A549 (cell line): ENCODE data around the gene DBNDD1. TPM values are rescaled to one million over a fixed set of nuclear protein-coding genes. Genes with fewer than 3 reads are reported as not detected.

Experiments used
- ATAC-seq, 2 experiments: fragments of 200-7000 bp in 1 of 2; fragments of >200 bp in 1 of 2; cut with Nextera tagmentation in 1 of 2; cut with Tn5 transposase in 1 of 2; 3 replicates each; pipeline versions ENCODE4 v1.8.0 to v1.9.1; 2018 to 2020; ENCODE audit warnings: mild to moderate bottlenecking in 1 of 2, moderate library complexity in 1 of 2
- CTCF ChIA-PET: fragments of 300-600 bp; sonication (Branson Sonifier 250); formaldehyde crosslinking; extraction: SDS; loops from one replicate; lab custom pipeline; 2021; ENCODE audit warnings: antibody characterized with exemption, inconsistent platforms; lab: Yijun Ruan, JAX
- POLR2A ChIA-PET: fragments of 350-600 bp; formaldehyde crosslinking; extraction: SDS; loops from one replicate; lab custom pipeline; 2021; ENCODE audit warnings: antibody characterized with exemption, inconsistent platforms; lab: Yijun Ruan, JAX
- DNase-seq, 2 experiments: peaks; one replicate each; pipeline versions ENCODE4 v3.0.0 to v3.0.0-alpha.2; 2011 to 2016; ENCODE audit warnings: low read depth in 1 of 2, low spot score in 1 of 2
- FAIRE-seq: peaks from 2 replicates; lab custom pipeline; 2011; peaks lifted over from hg19 to GRCh38; lab: Jason Lieb, UNC
- H3K27ac ChIP-seq, 2 experiments: fragments of >200 bp; sonication (Bioruptor Twin); formaldehyde crosslinking; 3 replicates each; pipeline ENCODE4 v1.5.1; 2016 to 2017
- H3K4me1 ChIP-seq: fragments of >200 bp; sonication (Bioruptor Twin); formaldehyde crosslinking; 3 replicates; pipeline ENCODE4 v1.6.1; 2016
- H3K4me2 ChIP-seq: fragments of >200 bp; sonication (Bioruptor Twin); formaldehyde crosslinking; 3 replicates; pipeline ENCODE4 v1.6.1; 2016
- H3K4me3 ChIP-seq: fragments of >200 bp; sonication (Bioruptor Twin); formaldehyde crosslinking; 3 replicates; pipeline ENCODE4 v1.5.1; 2016
- H3K9me3 ChIP-seq: fragments of >200 bp; sonication (Bioruptor Twin); formaldehyde crosslinking; 3 replicates; pipeline ENCODE4 v1.6.1; 2016
- CBX2 ChIP-seq: fragments of 200-600 bp; sonication (generic); IDR thresholded peaks from 2 replicates; pipeline ENCODE4 v1.6.1; 2016; ENCODE audit warnings: low read depth, mild to moderate bottlenecking, borderline replicate concordance
- CBX8 ChIP-seq: fragments of 200-600 bp; sonication (generic); IDR thresholded peaks from 2 replicates; pipeline ENCODE4 v1.6.1; 2016
- CHD2 ChIP-seq: fragments of 150-350 bp; IDR thresholded peaks from 2 replicates; pipeline ENCODE4 v1.6.1; 2014; ENCODE audit warnings: low read length; ENCODE audit not compliant: partially characterized antibody
- EHF ChIP-seq: fragments of 250-450 bp; sonication (Bioruptor Pico); IDR thresholded peaks from 2 replicates; pipeline ENCODE4 v1.5.0; 2020; ENCODE audit warnings: mild to moderate bottlenecking
- ELK1 ChIP-seq: fragments of 150-350 bp; IDR thresholded peaks from 2 replicates; pipeline ENCODE4 v1.6.1; 2014; ENCODE audit warnings: low read depth, mild to moderate bottlenecking, low read length
- FOXS1 ChIP-seq: fragments of 250-450 bp; sonication (Bioruptor Pico); IDR thresholded peaks from 2 replicates; pipeline ENCODE4 v1.5.0; 2020; ENCODE audit warnings: mild to moderate bottlenecking, moderate library complexity
- HES2 ChIP-seq: fragments of >200 bp; sonication (Bioruptor Twin); formaldehyde crosslinking; IDR thresholded peaks from 2 replicates; pipeline ENCODE4 v1.6.1; 2016
- HOXA7 ChIP-seq: fragments of 250-450 bp; sonication (Bioruptor Pico); IDR thresholded peaks from 2 replicates; pipeline ENCODE4 v1.5.0; 2020; ENCODE audit warnings: mild to moderate bottlenecking, moderate library complexity
- HOXB13 ChIP-seq: fragments of 250-450 bp; sonication (Bioruptor Pico); IDR thresholded peaks from 2 replicates; pipeline ENCODE4 v1.5.0; 2020; ENCODE audit warnings: low read depth, mild to moderate bottlenecking, moderate library complexity
- HOXB5 ChIP-seq: fragments of 250-450 bp; sonication (Bioruptor Pico); IDR thresholded peaks from 2 replicates; pipeline ENCODE4 v1.5.0; 2020; ENCODE audit warnings: mild to moderate bottlenecking, moderate library complexity
- JUN ChIP-seq, 2 experiments: fragments of >200 bp; sonication (Bioruptor Twin); formaldehyde crosslinking; IDR thresholded peaks; 2 replicates in 1 of 2; 3 replicates in 1 of 2; pipeline ENCODE4 v1.6.1; 2016 to 2017
- JUNB ChIP-seq: fragments of >200 bp; sonication (Bioruptor Twin); formaldehyde crosslinking; IDR thresholded peaks from 2 replicates; pipeline ENCODE4 v1.6.1; 2016
- KDM1A ChIP-seq: fragments of 200-600 bp; sonication (generic); IDR thresholded peaks from 2 replicates; pipeline ENCODE4 v1.6.1; 2016; ENCODE audit warnings: low read depth, mild to moderate bottlenecking
- MAX ChIP-seq: IDR thresholded peaks from 2 replicates; pipeline ENCODE4 v1.6.1; 2012
- MYC ChIP-seq: IDR thresholded peaks from 2 replicates; pipeline ENCODE4 v1.6.1; 2012; ENCODE audit warnings: mild to moderate bottlenecking, inconsistent platforms, low read length, improper control_type of control experiment, borderline replicate concordance
- PHF8 ChIP-seq: fragments of 200-600 bp; sonication (generic); IDR thresholded peaks from 2 replicates; pipeline ENCODE4 v1.6.1; 2016; ENCODE audit warnings: low read depth, mild to moderate bottlenecking, antibody characterized with exemption, moderate library complexity, borderline replicate concordance
- POLR2A ChIP-seq: IDR thresholded peaks from 2 replicates; pipeline ENCODE4 v1.6.1; 2012; ENCODE audit warnings: mild to moderate bottlenecking, low read length
- RNF2 ChIP-seq: fragments of 200-600 bp; sonication (generic); IDR thresholded peaks from 2 replicates; pipeline ENCODE4 v1.6.1; 2016; ENCODE audit warnings: low read depth, mild to moderate bottlenecking, antibody characterized with exemption, moderate library complexity, borderline replicate concordance
- TFCP2L1 ChIP-seq: fragments of 250-450 bp; sonication (Bioruptor Pico); IDR thresholded peaks from 2 replicates; pipeline ENCODE4 v1.5.0; 2021; ENCODE audit warnings: mild to moderate bottlenecking
- TP53 ChIP-seq: fragments of 250-450 bp; sonication (Bioruptor Pico); IDR thresholded peaks from 2 replicates; pipeline ENCODE4 v1.5.0; 2021; ENCODE audit warnings: mild to moderate bottlenecking, moderate library complexity
- USF2 ChIP-seq: fragments of 450-650 bp; IDR thresholded peaks from 2 replicates; pipeline ENCODE4 v1.6.1; 2014; ENCODE audit warnings: antibody characterized with exemption
- ZFP36 ChIP-seq: fragments of 450-650 bp; IDR thresholded peaks from 2 replicates; pipeline ENCODE4 v1.6.1; 2014; ENCODE audit warnings: borderline replicate concordance; ENCODE audit not compliant: partially characterized antibody
- ZNF302 ChIP-seq: fragments of 250-450 bp; sonication (Bioruptor Pico); IDR thresholded peaks from 2 replicates; pipeline ENCODE4 v1.9.0; 2021; ENCODE audit warnings: inconsistent platforms, mild to moderate bottlenecking, moderate library complexity
- ZSCAN20 ChIP-seq: fragments of 250-450 bp; sonication (Bioruptor Pico); IDR thresholded peaks from 2 replicates; pipeline ENCODE4 v1.8.0; 2022; ENCODE audit warnings: mild to moderate bottlenecking, moderate library complexity
- WGBS: methylation state at CpG from one replicate; pipeline ENCODE4 v1.1.6; 2017; ENCODE audit errors: missing lambda C conversion rate; 5-methylcytosine and 5-hydroxymethylcytosine counted together
- polyA plus RNA-seq, 4 experiments: library from polyadenylated mRNA; depleted of rRNA in 3 of 4; stranded (reverse); fragments of >200 nt; fragmentation: RNase III in 1 of 4; extraction: RNeasy Plus Mini Kit Qiagen cat#74134 plus additional on column Dnase treatment in 1 of 4; gene quantifications; 2 replicates in 3 of 4; 3 replicates in 1 of 4; pipeline ENCODE4 v1.2.3, GENCODE V29; 2011 to 2017
- TF ChIP-seq, protein P1 (sequence below): fragments of >200 bp; sonication (Bioruptor Twin); formaldehyde crosslinking; IDR thresholded peaks from 3 replicates; pipeline ENCODE4 v1.6.1; 2016

Gene DBNDD1
- polyA plus RNA-seq, 2 of the 4 experiments (the other 2 are of a cell fraction) = 23.0 to 43.8 TPM

DNA sequence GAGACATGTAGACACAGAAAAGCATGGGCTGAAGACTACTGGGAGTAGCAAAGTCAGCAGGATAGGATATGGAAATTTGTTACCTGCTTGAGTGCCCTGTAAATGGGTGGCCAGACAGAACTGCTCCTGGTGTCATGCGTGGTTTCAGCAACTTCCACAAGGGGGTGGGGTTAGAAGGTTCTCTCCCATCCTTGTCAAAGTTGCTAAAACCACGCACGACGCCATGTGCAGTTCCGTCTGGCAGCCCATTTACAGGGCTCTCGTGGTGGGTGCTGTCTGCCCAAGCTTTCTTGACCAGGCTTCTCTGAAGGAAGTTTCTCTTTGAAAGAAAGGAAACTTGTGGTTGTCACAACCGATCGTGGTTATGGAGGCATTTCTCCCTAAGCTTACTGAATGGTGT lies 6.9 kb upstream of the DBNDD1 start:
- peaks cover 15% of the 10 kb centered on the region for H3K4me1 ChIP-seq
- no peak for DNase-seq
- no peak overlapping the region for H3K4me3 ChIP-seq
- 85% methylated on average over 8 of the region's 8 CpGs for WGBS
- H3K4me2 ChIP-seq = no peak overlapping the region
- H3K27ac ChIP-seq = no peak overlapping the region
- ChIA-PET POLR2A (no interaction called here), CTCF (interaction anchor here (1.2 to 1.9 kb wide), 2 partner anchors 17 to 56 kb away, joined by 4 to 5 read pairs; no protein-coding TSS in a partner anchor)
- FAIRE-seq = no peak
- no peaks in the 10 kb centered on the region for H3K9me3 ChIP-seq
- no peak for ATAC-seq
- no peak for TF ChIP-seq HES2
- TF ChIP-seq MAX = no peak
- TF ChIP-seq CBX2 = no peak
- TF ChIP-seq KDM1A = no peak
- TF ChIP-seq CHD2 = no peak
- no peak for TF ChIP-seq MYC
- TF ChIP-seq POLR2A = no peak
- TF ChIP-seq ELK1 = no peak

DNA sequence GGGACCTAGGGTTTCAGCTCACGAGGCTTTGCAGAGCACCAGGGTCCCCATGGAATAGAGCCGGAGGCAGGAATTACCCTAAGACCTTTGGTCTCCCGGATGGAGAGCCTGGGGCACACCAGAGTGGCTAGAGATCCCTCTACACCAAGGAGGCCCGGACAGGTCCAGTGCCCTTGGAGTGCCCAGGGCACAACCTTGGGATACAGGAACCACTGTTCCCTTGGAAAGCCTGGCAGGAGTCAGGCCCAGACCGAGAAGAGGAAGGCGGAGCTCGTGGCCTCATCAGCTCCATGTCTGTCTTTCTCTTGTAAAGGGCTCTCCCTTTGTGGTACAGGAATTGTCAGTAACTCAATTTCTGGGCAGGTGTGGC lies 3.8 kb upstream of the DBNDD1 start:
- Histone ChIP-seq H3K27ac (peak overlapping the region; percentile 88 to 98), H3K4me1 (peaks cover 31% of the 10 kb centered on the region), H3K4me2 (peak overlapping the region; percentile 90), H3K4me3 (peak overlapping the region; percentile 76), H3K9me3 (no peaks in the 10 kb centered on the region)
- DNase-seq (no peak), FAIRE-seq (no peak), ATAC-seq (peak in 1 of 2 experiments; percentile 13; a peak in 3 of 6 replicates)
- 16% methylated on average over 7 of the region's 7 CpGs for WGBS
- ChIA-PET POLR2A (interaction anchor here (1.4 kb wide), 1 partner anchor 24 kb away, joined by 3 read pairs; no protein-coding TSS in a partner anchor), CTCF (interaction anchor here (1.2 to 4.4 kb wide), 4 partner anchors 10 to 59 kb away, joined by 3 to 15 read pairs (median 4); no protein-coding TSS in a partner anchor)
- TF ChIP-seq ZFP36 (no peak), MYC (no peak), JUNB (no peak), HES2 (no peak), EHF (no peak), USF2 (no peak)
- TF ChIP-seq, protein P1, sequence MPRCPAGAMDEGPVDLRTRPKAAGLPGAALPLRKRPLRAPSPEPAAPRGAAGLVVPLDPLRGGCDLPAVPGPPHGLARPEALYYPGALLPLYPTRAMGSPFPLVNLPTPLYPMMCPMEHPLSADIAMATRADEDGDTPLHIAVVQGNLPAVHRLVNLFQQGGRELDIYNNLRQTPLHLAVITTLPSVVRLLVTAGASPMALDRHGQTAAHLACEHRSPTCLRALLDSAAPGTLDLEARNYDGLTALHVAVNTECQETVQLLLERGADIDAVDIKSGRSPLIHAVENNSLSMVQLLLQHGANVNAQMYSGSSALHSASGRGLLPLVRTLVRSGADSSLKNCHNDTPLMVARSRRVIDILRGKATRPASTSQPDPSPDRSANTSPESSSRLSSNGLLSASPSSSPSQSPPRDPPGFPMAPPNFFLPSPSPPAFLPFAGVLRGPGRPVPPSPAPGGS = no peak

DNA sequence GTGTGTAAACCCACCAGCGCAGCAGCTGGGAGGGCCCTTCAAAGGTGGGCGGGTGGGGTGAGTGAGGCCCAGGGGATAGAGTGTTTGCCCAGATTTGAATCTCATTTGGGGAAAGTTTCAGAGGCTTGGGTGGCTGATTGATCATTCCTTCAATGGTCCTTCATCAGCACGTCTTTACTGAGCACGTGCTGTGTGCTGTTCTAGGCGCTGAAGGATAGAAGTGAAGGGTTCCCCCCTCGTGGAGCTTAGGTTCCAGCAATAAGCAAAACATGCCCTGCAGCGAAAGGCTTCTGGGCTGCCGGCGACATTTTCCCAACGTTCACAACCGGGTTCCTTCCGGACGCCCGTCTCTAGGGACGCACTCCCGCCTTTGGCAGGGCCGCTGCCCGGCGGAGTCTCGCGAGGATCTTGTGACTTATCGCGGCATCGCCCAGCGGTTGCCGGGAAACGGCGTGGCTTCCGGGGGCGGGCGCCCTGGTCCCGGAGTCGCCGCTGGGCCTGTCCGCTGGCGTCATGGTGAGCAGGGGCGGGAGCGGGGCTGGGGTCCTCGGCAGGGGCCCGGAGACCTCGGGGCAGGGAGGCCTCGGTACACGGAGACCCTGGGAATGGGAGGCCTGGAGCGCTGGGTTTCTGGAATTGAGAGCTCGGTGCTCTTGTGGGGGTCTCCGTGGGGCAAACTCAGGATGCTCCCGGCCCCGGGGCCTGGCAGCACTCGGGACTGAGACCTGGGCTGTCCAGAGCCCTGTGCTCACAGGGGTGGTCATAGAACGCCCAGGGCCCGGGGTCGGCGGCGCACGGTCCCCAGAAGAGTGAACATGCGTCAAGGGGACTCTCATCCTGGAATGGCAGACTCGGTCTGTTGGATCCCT lies 3.2 kb upstream of the DBNDD1 start:
- ATAC-seq = peak; percentile 69 to 87
- CTCF ChIA-PET = interaction anchor here (0.7 to 4.4 kb wide), 7 partner anchors 8 to 59 kb away, joined by 3 to 15 read pairs (median 3); no protein-coding TSS in a partner anchor
- peaks cover 34% of the 10 kb centered on the region for H3K4me1 ChIP-seq
- peak overlapping the region; percentile 88 to 98 for H3K27ac ChIP-seq
- DNase-seq = peak; percentile 90 to 91
- no peaks in the 10 kb centered on the region for H3K9me3 ChIP-seq
- peak overlapping the region; percentile 76 for H3K4me3 ChIP-seq
- FAIRE-seq = no peak
- peak overlapping the region; percentile 90 for H3K4me2 ChIP-seq
- 14% methylated on average over 20 of the region's 57 CpGs for WGBS
- POLR2A ChIA-PET = interaction anchor here (1.4 to 2.5 kb wide), 2 partner anchors 24 to 100 kb away, joined by 3 to 17 read pairs; partner anchors contain the start of gene TUBB3
- TF ChIP-seq CBX8 (no peak), TFCP2L1 (CRISPR knock-in tag) (no peak), POLR2A (peak; percentile 70), ELK1 (no peak), RNF2 (no peak; the same call in 1 of the 2 replicates), JUN (IDR thresholded peaks at IDR 0.05) (peak; percentile 56 to 82; a peak in 4 of 5 replicates), HOXB13 (CRISPR knock-in tag) (peak; percentile 90; the same call in 1 of the 2 replicates), HOXB5 (CRISPR knock-in tag) (peak; percentile 90; the same call in 1 of the 2 replicates), PHF8 (no peak), ZNF302 (CRISPR knock-in tag) (peak; percentile 61; the same call in 1 of the 2 replicates), ZSCAN20 (CRISPR knock-in tag) (no peak), TP53 (CRISPR knock-in tag) (peak; percentile 62; the same call in 1 of the 2 replicates), HOXA7 (peak; percentile 17; the same call in 1 of the 2 replicates), USF2 (peak; percentile 21; the same call in 1 of the 2 replicates), FOXS1 (CRISPR knock-in tag) (0 out of 2 replicates have a peak, but pooled peaks have one; percentile 44)
